ENCODE results near the gene IAPP. TPM values are rescaled to one million over a fixed set of nuclear protein-coding genes. Genes with fewer than 3 reads are reported as not detected.
"Not testable (repeated sequence)": the region's sequence is repeated elsewhere in the genome, so short reads cannot be mapped to it uniquely, and the experiment has no call there.

Gene IAPP
- total RNA-seq, 2 experiments from 2014 or later, result not detected

DNA sequence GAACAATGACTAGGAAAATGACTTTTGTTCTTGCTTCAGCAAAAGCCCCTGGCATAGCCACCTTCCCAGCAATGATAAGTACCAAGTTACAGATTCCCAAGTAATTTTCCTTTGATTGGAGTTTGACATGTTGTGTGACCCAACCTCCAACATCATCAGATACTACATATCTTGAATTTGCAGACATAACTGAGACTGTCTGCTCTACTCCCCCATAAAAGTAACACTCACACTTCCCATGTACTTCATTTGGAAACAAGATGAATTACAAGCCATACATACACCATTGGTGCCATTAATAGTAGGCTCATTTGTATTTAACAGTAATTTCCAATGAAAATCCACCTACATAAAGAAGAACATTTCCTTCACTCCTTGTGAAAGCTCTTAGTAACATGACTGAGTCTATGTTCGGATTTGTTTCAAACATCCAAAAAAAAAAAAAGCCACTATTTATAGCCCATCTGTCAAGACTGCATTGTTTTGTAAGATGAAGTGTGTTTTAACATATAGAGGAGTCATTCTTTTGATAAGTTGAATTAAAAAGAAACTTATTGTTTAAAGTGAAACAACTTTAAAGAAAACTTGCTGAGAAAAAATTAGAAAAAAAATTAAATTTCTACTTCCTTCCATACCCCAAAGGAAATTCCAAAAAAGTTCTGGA is 26.0 kb upstream of the IAPP start:
- Mint-ChIP-seq H3K36me3 (ENCODE audit: low read depth) (no peaks in the 10 kb centered on the region), H3K9me3 (no peaks in the 10 kb centered on the region), H3K4me1 (ENCODE audit: low read depth) (no peaks in the 10 kb centered on the region), H3K4me3 (no peak overlapping the region), H3K27me3 (ENCODE audit: low read depth) (no peaks in the 10 kb centered on the region), H3K27ac (no peak overlapping the region)
- CTCF ChIA-PET, result interaction anchor here (0.7 kb wide), 1 partner anchor 26 kb away, joined by 3 read pairs; no protein-coding TSS in a partner anchor
- intact Hi-C loops (cut with micrococcal nuclease), result no loop called here
- DNase-seq, result no peak

DNA sequence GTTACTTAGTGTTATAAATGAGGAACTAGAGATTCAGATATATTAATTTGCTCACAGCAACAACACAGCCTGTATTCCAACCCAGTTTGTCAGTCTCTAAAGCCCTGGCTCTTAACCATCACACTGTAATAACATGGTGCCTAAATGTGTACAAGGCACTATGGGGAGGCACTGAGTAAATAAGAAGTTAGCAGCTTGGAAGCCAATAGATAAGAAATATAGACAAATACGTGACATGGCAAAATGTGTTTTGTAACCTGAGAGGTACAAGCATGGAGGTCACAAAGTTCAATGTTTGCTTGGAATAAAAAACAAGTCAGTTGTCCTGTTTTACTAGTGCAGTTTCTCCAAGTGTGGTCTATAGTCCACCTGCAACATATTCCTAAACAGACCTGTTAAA is 21.7 kb upstream of the IAPP start:
- no peak overlapping the region for H3K27ac Mint-ChIP-seq
- no peak for DNase-seq
- peaks cover 7% of the 10 kb centered on the region for H3K27me3 Mint-ChIP-seq (ENCODE audit: low read depth)
- CTCF ChIA-PET, result no interaction called here
- H3K36me3 Mint-ChIP-seq (ENCODE audit: low read depth), result no peaks in the 10 kb centered on the region
- H3K9me3 Mint-ChIP-seq, result no peaks in the 10 kb centered on the region
- no peaks in the 10 kb centered on the region for H3K4me1 Mint-ChIP-seq (ENCODE audit: low read depth)
- H3K4me3 Mint-ChIP-seq, result no peak overlapping the region
- intact Hi-C loops (cut with micrococcal nuclease), result no loop called here

DNA sequence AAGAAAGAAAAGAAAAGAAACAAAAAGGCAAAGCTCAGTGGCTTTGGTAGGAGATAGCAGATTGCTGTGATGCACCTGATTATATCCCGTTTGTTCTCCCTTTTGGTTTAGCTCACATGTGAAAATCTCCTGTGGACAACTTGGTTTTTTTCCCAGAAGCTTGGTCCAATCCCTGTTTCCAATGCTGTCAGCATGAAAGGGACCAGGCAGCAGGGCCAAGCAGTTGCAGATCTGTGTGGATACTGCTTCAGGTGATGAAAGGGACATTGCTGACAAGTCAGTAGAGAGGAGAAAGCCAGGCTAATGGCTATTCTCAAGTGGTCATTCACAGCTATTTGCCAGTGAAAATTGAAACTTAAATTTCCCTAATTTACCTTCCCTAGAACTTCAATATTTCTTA is 19.2 kb upstream of the IAPP start:
- H3K4me1 Mint-ChIP-seq (ENCODE audit: low read depth), result no peaks in the 10 kb centered on the region
- DNase-seq, result no peak
- peaks cover 7% of the 10 kb centered on the region for H3K27me3 Mint-ChIP-seq (ENCODE audit: low read depth)
- H3K27ac Mint-ChIP-seq, result no peak overlapping the region
- CTCF ChIA-PET, result no interaction called here
- H3K4me3 Mint-ChIP-seq, result no peak overlapping the region
- H3K9me3 Mint-ChIP-seq, result no peaks in the 10 kb centered on the region
- no peaks in the 10 kb centered on the region for H3K36me3 Mint-ChIP-seq (ENCODE audit: low read depth)
- intact Hi-C loops (cut with micrococcal nuclease), result no loop called here

DNA sequence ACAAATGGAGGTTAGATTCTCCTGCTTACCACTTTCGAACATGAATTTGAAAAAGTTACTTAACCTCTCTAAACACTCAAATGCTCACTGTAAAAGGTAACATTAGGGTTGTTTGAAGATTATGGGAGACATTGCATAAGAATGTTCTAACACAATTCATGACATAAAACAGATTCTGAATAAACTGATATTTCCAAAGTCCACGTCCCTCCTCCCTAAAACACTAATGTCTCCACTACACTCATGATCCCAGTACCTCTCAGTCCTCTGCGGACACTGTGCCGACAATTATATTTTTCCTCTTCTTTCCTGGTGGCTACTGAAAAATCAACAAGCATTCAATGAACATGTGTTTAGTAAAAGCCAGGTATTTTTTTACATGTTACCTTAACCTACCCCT is 18.8 kb upstream of the IAPP start:
- Mint-ChIP-seq H3K36me3 (ENCODE audit: low read depth) (no peaks in the 10 kb centered on the region), H3K4me3 (no peak overlapping the region), H3K27me3 (ENCODE audit: low read depth) (peaks cover 7% of the 10 kb centered on the region), H3K9me3 (no peaks in the 10 kb centered on the region), H3K27ac (no peak overlapping the region), H3K4me1 (ENCODE audit: low read depth) (no peaks in the 10 kb centered on the region)
- intact Hi-C loops (cut with micrococcal nuclease), result no loop called here
- DNase-seq, result no peak
- CTCF ChIA-PET, result no interaction called here

DNA sequence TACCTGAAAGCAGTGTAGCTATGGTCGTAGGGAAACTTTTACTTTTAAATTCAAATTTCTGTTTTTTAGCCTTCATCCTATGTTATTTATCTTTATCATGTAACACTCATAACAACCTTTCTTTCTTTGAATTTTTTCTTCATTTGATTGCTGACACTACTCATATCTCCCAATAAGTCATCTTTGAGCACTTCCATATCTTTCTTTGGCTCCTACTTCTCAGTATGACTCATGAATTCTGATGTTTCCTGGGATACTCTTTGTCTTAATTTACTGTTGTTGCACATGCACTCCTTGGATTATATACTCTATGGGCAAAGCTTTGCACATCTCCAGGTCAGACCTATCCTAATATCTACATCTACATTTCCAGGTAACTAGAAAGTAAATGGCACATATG is 18.1 kb upstream of the IAPP start:
- no peak for DNase-seq
- H3K9me3 Mint-ChIP-seq, result no peaks in the 10 kb centered on the region
- no peaks in the 10 kb centered on the region for H3K36me3 Mint-ChIP-seq (ENCODE audit: low read depth)
- no peak overlapping the region for H3K27ac Mint-ChIP-seq
- CTCF ChIA-PET, result no interaction called here
- H3K4me1 Mint-ChIP-seq (ENCODE audit: low read depth), result no peaks in the 10 kb centered on the region
- no peak overlapping the region for H3K4me3 Mint-ChIP-seq
- peaks cover 7% of the 10 kb centered on the region for H3K27me3 Mint-ChIP-seq (ENCODE audit: low read depth)
- intact Hi-C loops (cut with micrococcal nuclease), result no loop called here

DNA sequence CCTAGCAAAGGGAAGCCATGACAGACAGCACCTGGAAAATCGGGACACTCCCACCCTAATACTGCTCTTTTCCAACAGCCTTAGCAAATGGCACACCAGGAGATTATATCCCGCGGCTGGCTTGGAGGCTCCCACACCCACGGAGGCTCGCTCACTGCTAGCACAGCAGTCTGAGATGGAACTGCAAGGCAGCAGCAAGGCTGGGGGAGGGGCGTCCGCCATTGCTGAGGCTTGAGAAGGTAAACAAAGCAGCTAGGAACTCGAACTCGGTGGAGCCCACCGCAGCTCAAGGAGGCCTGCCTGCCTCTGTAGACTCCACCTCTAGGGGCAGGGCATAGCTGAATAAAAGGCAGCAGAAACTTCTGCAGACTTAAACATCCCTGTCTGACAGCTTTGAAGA is 12.1 kb upstream of the IAPP start:
- H3K27ac Mint-ChIP-seq; H3K4me3 Mint-ChIP-seq; DNase-seq; H3K36me3 Mint-ChIP-seq (ENCODE audit: low read depth); intact Hi-C loops (cut with micrococcal nuclease); H3K4me1 Mint-ChIP-seq (ENCODE audit: low read depth); H3K27me3 Mint-ChIP-seq (ENCODE audit: low read depth); CTCF ChIA-PET; H3K9me3 Mint-ChIP-seq: not testable (repeated sequence)

DNA sequence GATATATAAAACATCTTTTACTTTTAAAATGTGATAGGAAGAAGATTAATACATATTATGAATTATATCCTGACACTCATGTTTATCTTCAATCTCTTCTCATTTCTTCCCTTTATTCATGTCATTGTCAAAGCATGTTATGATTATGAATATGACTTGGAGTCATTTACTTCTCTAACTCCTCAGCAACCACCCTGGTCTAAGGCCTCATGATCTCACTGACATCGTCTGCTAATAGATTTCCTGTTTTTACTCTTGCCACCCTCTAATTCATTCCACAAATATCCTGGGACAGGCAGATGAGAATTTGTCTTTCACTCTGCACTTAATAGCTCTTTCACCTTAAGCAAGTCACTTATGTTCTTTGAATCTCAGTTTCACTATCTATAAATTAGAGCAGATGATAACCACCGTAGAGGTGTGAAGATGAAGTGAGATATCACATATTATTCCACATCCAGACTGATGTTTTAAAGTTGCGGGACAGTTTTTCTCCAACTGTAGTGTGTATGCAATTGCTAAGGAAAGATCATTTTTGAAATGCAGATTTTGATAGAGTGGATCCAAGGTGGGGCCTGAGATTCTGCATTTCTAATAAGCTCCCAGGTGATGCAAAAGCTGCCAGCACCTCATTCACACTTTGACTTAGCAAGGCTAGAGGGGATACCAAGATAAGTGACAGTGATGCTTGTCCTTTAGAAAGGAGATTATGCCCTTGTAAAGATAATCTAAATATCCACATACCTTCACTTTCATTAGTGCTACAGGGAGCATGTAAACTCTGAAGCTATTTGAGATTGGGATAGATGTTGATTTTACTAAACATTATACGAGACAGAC is 3.3 kb upstream of the IAPP start:
- Mint-ChIP-seq H3K4me1 (ENCODE audit: low read depth) (peaks cover 2% of the 10 kb centered on the region), H3K27me3 (ENCODE audit: low read depth) (peaks cover 2% of the 10 kb centered on the region), H3K36me3 (ENCODE audit: low read depth) (no peaks in the 10 kb centered on the region), H3K4me3 (no peak overlapping the region), H3K9me3 (no peaks in the 10 kb centered on the region), H3K27ac (no peak overlapping the region)
- CTCF ChIA-PET, result interaction anchor here (0.6 to 1.2 kb wide), 4 partner anchors 10 to 621 kb away, joined by 3 read pairs; no protein-coding TSS in a partner anchor
- no peak for DNase-seq
- intact Hi-C loops (cut with micrococcal nuclease), result no loop called here

DNA sequence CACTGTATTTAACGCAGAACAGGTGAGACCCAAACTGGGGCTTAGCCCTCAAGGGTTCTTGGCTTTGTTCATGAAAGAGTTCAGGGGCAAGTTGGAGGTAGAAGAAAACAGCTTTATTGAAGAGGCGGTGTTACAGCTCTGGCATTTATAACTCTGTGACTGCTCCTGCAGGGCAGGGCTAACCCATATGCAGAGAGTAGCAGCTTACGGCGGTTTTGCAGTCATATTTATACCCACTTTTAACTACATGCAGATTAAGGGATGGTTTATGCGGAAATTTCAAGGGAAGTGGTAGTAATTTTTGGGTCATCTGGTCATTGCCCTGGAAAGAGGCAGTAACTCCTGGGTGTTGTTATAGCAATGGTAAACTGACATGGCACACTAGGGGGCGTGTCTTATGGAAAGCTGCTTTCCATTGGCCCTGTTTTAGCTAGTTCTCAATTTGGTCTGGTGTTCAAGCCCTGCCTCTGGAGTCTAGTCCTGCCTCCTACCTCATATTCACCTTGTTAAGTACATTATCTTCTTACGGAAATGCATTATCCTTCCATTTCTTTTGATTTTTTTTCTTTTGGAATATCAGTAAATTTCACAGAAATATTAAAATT is 1.8 kb upstream of the IAPP start:
- no peaks in the 10 kb centered on the region for H3K9me3 Mint-ChIP-seq
- DNase-seq, result no peak
- no peaks in the 10 kb centered on the region for H3K27me3 Mint-ChIP-seq (ENCODE audit: low read depth)
- CTCF ChIA-PET, result interaction anchor here (0.6 kb wide), 1 partner anchor 57 kb away, joined by 3 read pairs; no protein-coding TSS in a partner anchor
- no peak overlapping the region for H3K4me3 Mint-ChIP-seq
- H3K36me3 Mint-ChIP-seq (ENCODE audit: low read depth), result no peaks in the 10 kb centered on the region
- intact Hi-C loops (cut with micrococcal nuclease), result no loop called here
- H3K27ac Mint-ChIP-seq, result no peak overlapping the region
- peaks cover 2% of the 10 kb centered on the region for H3K4me1 Mint-ChIP-seq (ENCODE audit: low read depth)

DNA sequence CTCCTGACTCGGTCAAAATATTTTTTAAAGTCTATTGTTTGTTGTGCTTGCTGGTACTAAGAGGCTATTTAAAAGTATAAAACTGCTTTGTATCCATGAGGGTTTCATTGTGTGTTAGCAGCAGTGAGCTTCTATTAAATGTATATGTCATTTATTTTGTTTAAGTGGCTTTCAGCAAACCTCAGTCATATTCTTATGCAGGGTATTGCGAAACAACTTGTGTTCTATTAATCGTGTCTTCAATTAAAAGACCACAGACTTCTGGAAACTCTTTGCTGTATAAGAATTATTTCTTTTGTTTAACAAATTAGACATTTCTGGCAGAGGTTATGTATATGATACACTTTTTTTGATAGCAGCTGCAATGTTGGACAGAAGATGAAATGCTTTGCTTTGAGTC is 6.5 kb downstream of the IAPP start:
- Mint-ChIP-seq H3K27ac (no peak overlapping the region), H3K4me3 (no peak overlapping the region), H3K27me3 (ENCODE audit: low read depth) (peaks cover 6% of the 10 kb centered on the region), H3K4me1 (ENCODE audit: low read depth) (no peaks in the 10 kb centered on the region), H3K9me3 (no peaks in the 10 kb centered on the region), H3K36me3 (ENCODE audit: low read depth) (no peaks in the 10 kb centered on the region)
- CTCF ChIA-PET, result interaction anchor here (0.9 kb wide), 1 partner anchor 10 kb away, joined by 3 read pairs; no protein-coding TSS in a partner anchor
- no peak for DNase-seq
- intact Hi-C loops (cut with micrococcal nuclease), result no loop called here

DNA sequence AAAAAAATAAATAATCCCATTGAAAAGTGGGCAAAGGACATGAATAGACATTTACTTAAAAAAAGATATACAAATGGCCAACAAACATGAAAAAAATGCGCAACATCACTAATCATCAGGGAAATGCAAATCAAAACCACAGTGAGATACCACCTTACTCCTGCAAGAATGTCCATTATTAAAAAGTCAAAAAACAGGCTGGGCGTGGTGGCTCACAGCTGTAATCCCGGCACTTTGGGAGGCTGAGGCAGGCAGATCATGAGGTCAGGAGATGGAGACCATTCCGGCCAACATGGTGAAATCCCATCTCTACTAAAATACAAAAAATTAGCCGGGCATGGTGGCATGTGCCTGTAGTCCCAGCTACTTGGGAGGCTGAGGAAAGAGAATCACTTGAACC is 8.6 kb downstream of the IAPP start:
- H3K4me1 Mint-ChIP-seq (ENCODE audit: low read depth); H3K9me3 Mint-ChIP-seq; H3K36me3 Mint-ChIP-seq (ENCODE audit: low read depth); H3K27ac Mint-ChIP-seq; DNase-seq; CTCF ChIA-PET; H3K4me3 Mint-ChIP-seq; H3K27me3 Mint-ChIP-seq (ENCODE audit: low read depth); intact Hi-C loops (cut with micrococcal nuclease): not testable (repeated sequence)

DNA sequence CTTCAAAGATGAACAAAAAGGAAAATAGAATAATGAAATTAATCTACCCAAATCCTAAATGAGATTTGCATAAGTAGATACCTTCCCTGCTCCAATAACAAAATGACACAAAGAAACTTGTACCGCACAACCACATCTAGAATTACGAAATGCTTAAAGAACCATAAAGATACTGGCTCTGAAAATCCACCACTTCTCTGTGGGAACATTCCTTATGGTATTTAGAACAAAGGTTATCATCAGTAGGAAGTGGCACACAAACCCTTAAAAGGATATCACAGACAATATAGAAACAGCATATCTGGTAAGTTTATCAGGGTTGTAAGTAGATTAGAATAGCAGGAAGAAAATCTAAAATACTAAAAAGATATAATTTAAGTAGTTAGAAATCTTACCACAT is 11.6 kb downstream of the IAPP start:
- no peaks in the 10 kb centered on the region for H3K9me3 Mint-ChIP-seq
- no peak overlapping the region for H3K27ac Mint-ChIP-seq
- intact Hi-C loops (cut with micrococcal nuclease), result no loop called here
- no peak overlapping the region for H3K4me3 Mint-ChIP-seq
- H3K36me3 Mint-ChIP-seq (ENCODE audit: low read depth), result no peaks in the 10 kb centered on the region
- no peak for DNase-seq
- H3K4me1 Mint-ChIP-seq (ENCODE audit: low read depth), result no peaks in the 10 kb centered on the region
- H3K27me3 Mint-ChIP-seq (ENCODE audit: low read depth), result no peaks in the 10 kb centered on the region
- CTCF ChIA-PET, result no interaction called here

DNA sequence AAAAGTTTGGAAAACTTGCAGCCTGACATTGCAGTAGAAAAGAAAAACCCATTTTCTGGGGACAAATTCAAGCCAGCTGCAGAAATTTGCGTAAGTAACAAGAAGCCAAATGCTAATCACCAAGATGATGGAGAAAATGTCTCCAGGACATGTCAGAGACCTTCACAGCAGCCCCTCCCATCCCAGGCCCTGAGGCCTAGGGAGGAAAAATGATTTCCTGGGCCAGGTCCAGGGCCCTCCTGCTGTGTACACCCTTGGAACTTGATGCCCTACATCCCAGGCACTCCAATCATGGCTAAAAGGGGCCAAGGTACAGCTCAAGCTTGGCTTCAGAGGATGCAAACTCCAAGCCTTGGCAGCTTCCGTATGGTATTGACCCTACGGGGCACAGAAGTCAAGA is 14.5 kb downstream of the IAPP start:
- H3K4me1 Mint-ChIP-seq (ENCODE audit: low read depth), result peaks cover 5% of the 10 kb centered on the region
- H3K9me3 Mint-ChIP-seq, result no peaks in the 10 kb centered on the region
- intact Hi-C loops (cut with micrococcal nuclease), result no loop called here
- no peaks in the 10 kb centered on the region for H3K36me3 Mint-ChIP-seq (ENCODE audit: low read depth)
- no peaks in the 10 kb centered on the region for H3K27me3 Mint-ChIP-seq (ENCODE audit: low read depth)
- H3K27ac Mint-ChIP-seq, result no peak overlapping the region
- no peak for DNase-seq
- H3K4me3 Mint-ChIP-seq, result no peak overlapping the region
- CTCF ChIA-PET, result no interaction called here

DNA sequence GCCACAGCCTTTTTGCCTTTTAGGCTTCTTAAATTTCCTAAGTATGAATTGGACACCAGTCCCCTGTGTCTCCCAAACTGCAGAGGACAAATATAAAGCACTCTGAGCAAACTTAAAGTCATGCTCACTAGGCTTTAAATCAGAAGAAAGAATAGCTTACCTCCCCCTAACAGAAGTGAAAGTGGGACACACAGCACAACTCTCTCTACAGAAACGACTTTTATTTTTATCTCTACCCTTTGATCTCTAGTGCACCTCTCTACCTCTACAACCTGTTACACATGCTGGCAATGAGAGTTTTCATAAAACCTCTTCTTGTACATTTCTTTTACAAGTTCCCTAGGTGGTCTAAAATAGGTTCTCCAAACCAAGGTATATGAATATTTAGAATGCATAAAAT is 19.7 kb downstream of the IAPP start:
- Mint-ChIP-seq H3K4me3 (no peak overlapping the region), H3K36me3 (ENCODE audit: low read depth) (no peaks in the 10 kb centered on the region), H3K4me1 (ENCODE audit: low read depth) (peaks cover 12% of the 10 kb centered on the region), H3K9me3 (no peaks in the 10 kb centered on the region), H3K27ac (no peak overlapping the region), H3K27me3 (ENCODE audit: low read depth) (peaks cover 4% of the 10 kb centered on the region)
- intact Hi-C loops (cut with micrococcal nuclease), result no loop called here
- DNase-seq, result no peak
- CTCF ChIA-PET, result no interaction called here
